Type B pancreatic cell (in vitro differentiated cells): Measurements from ENCODE around the gene MEIOB. TPM values are rescaled to one million over a fixed set of nuclear protein-coding genes. Genes with fewer than 3 reads are reported as not detected.

Experiments
- DNase-seq: peaks from one replicate; pipeline ENCODE4 v3.0.0; 2021; ENCODE audit warnings: mixed read lengths; ENCODE audit not compliant: unreplicated experiment; ENCODE audit errors: extremely low spot score
- H3K27ac Mint-ChIP-seq: 2 replicates; pipeline ENCODE4 v1.8.0; 2021; ENCODE audit warnings: mild to moderate bottlenecking, mixed read lengths
- H3K27me3 Mint-ChIP-seq: 2 replicates; pipeline ENCODE4 v1.8.0; 2021; ENCODE audit warnings: mixed read lengths
- H3K36me3 Mint-ChIP-seq: 2 replicates; pipeline ENCODE4 v1.8.0; 2021; ENCODE audit warnings: mixed read lengths
- H3K4me1 Mint-ChIP-seq: one replicate; pipeline ENCODE4 v1.8.0; 2021; ENCODE audit warnings: mixed read lengths; ENCODE audit not compliant: unreplicated experiment
- H3K4me3 Mint-ChIP-seq: 2 replicates; pipeline ENCODE4 v1.8.0; 2021; ENCODE audit warnings: mild to moderate bottlenecking, mixed read lengths
- H3K9me3 Mint-ChIP-seq: 2 replicates; pipeline ENCODE4 v1.8.0; 2021; ENCODE audit warnings: mixed read lengths
- CTCF ChIP-seq: fragments of 200-600 bp; sonication (generic); conservative IDR thresholded peaks from 2 replicates; pipeline ENCODE4 v1.5.0; 2021; ENCODE audit warnings: antibody characterized with exemption, mild to moderate bottlenecking
- total RNA-seq: library from RNA; stranded (reverse); gene quantifications from 2 replicates; pipeline ENCODE4 v1.2.1, GENCODE V29; 2021; ENCODE audit warnings: low replicate concordance

The MEIOB gene
- total RNA-seq, 1 donor from 2014 or later: not detected

GRCh38 chr16:1815461-1815860, 56.5 kb downstream of the MEIOB start:
- peak overlapping the region; percentile 38 for H3K27ac Mint-ChIP-seq
- TF ChIP-seq CTCF: no peak
- no peaks in the 10 kb centered on the region for H3K9me3 Mint-ChIP-seq
- H3K27me3 Mint-ChIP-seq: no peaks in the 10 kb centered on the region
- no peak for DNase-seq
- H3K4me3 Mint-ChIP-seq: no peak overlapping the region
- H3K4me1 Mint-ChIP-seq: no peaks in the 10 kb centered on the region
- H3K36me3 Mint-ChIP-seq: peaks cover 6% of the 10 kb centered on the region

- peak; percentile 60 for TF ChIP-seq CTCF
- no peak overlapping the region for H3K4me3 Mint-ChIP-seq
- peaks cover 6% of the 10 kb centered on the region for H3K36me3 Mint-ChIP-seq
- H3K9me3 Mint-ChIP-seq: no peaks in the 10 kb centered on the region
- no peak overlapping the region for H3K27ac Mint-ChIP-seq
- no peaks in the 10 kb centered on the region for H3K27me3 Mint-ChIP-seq
- H3K4me1 Mint-ChIP-seq: no peaks in the 10 kb centered on the region
- DNase-seq: no peak
These were observed 59.2 kb downstream of the MEIOB start for GRCh38 chr16:1812732-1813163.

- Mint-ChIP-seq H3K36me3 (peaks cover 13% of the 10 kb centered on the region), H3K4me3 (no peak overlapping the region), H3K27me3 (no peaks in the 10 kb centered on the region), H3K4me1 (no peaks in the 10 kb centered on the region), H3K27ac (no peak overlapping the region), H3K9me3 (no peaks in the 10 kb centered on the region)
- DNase-seq: no peak
- TF ChIP-seq CTCF: no peak
These were observed 61.4 kb downstream of the MEIOB start for GRCh38 chr16:1810536-1810935.

GRCh38 chr16:1810106-1810505, 61.9 kb downstream of the MEIOB start:
- no peak for DNase-seq
- no peaks in the 10 kb centered on the region for H3K9me3 Mint-ChIP-seq
- TF ChIP-seq CTCF: no peak
- H3K4me1 Mint-ChIP-seq: no peaks in the 10 kb centered on the region
- H3K4me3 Mint-ChIP-seq: no peak overlapping the region
- H3K27me3 Mint-ChIP-seq: no peaks in the 10 kb centered on the region
- H3K27ac Mint-ChIP-seq: no peak overlapping the region
- H3K36me3 Mint-ChIP-seq: peaks cover 9% of the 10 kb centered on the region

GRCh38 chr16:1809281-1809801, 62.6 kb downstream of the MEIOB start:
- no peak for DNase-seq
- H3K9me3 Mint-ChIP-seq: no peaks in the 10 kb centered on the region
- H3K36me3 Mint-ChIP-seq: peaks cover 7% of the 10 kb centered on the region
- H3K27me3 Mint-ChIP-seq: no peaks in the 10 kb centered on the region
- H3K27ac Mint-ChIP-seq: no peak overlapping the region
- H3K4me1 Mint-ChIP-seq: no peaks in the 10 kb centered on the region
- H3K4me3 Mint-ChIP-seq: no peak overlapping the region
- no peak for TF ChIP-seq CTCF

GRCh38 chr16:1808691-1809090, 63.3 kb downstream of the MEIOB start:
- Mint-ChIP-seq H3K9me3 (no peaks in the 10 kb centered on the region), H3K27me3 (no peaks in the 10 kb centered on the region), H3K4me3 (no peak overlapping the region), H3K36me3 (peaks cover 7% of the 10 kb centered on the region), H3K4me1 (no peaks in the 10 kb centered on the region), H3K27ac (no peak overlapping the region)
- DNase-seq: no peak
- TF ChIP-seq CTCF: no peak
